Neuron (in vitro differentiated cells): Measurements from ENCODE around the gene GJD2.

Experiments
- H2AFZ ChIP-seq: one replicate; pipeline ENCODE4 v1.6.1; 2013; ENCODE audit warnings: low read depth, mild to moderate bottlenecking, inconsistent platforms, low read length, moderate library complexity
- H3K27me3 ChIP-seq: one replicate; pipeline ENCODE4 v1.6.1; 2013; ENCODE audit warnings: low read length; ENCODE audit not compliant: insufficient read depth
- H3K36me3 ChIP-seq: one replicate; pipeline ENCODE4 v1.6.1; 2013; ENCODE audit warnings: low read length; ENCODE audit not compliant: insufficient read depth
- H3K4me1 ChIP-seq: one replicate; pipeline ENCODE4 v1.6.1; 2013; ENCODE audit warnings: low read length; ENCODE audit not compliant: insufficient read depth
- H3K4me3 ChIP-seq: 2 replicates; pipeline ENCODE4 v1.5.1; 2013; ENCODE audit warnings: mild to moderate bottlenecking, low read length, moderate library complexity
- H3K9me3 ChIP-seq: one replicate; pipeline ENCODE4 v1.6.1; 2013; ENCODE audit warnings: low read length

The GJD2 gene

DNA sequence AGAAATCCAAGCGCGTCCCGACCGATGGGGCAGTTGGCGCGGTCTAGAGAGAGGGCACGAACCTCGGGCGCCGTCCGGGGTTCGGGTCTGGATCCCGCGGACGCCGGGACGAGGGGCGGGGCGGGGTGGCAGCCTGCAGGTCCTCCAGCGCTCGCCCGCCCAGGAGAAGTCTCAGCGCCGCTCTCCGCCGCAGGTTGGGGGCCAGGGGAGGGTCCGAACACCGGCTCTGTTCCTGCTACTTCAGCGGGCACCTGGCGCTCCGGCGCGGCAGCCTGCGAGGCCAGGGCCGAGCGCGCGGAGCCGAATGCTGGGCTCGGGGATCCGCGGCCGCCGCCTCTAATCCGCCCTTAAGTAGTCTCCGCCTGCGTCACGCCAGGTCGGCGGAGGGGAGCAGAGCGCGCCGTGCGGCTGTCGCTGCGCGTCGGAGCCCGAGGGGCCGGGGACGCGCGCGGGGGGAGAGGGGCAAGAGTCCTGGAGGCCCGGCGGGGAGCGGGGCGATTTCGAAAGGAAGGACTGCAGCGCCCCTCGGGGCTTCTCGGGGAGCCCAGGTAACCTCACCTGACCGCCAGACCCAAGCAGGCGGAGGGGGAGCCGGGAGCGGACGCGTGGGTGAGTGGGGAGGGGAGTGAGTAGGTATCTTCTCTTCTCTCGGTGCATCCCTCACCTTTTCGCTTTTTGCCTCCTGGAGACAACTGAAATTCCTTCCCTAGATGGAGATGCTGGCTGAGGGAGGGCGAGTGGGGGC is at the start of gene GJD2:
Gene GJD2, minus strand, starts transcription at position 325 of the 745 bp plus-strand sequence. CDS start 510 bp downstream, outside the sequence.
- H3K4me3 ChIP-seq, result peak within 1 kb of the TSS; percentile 25
- H2AFZ ChIP-seq, result peak within 1 kb of the TSS; percentile 70
- H3K9me3 ChIP-seq, result no peaks in the 10 kb centered on the region
- peaks cover 57% of the 10 kb centered on the region for H3K27me3 ChIP-seq
- H3K4me1 ChIP-seq, result peaks cover 7% of the 10 kb centered on the region
- no peaks in the 10 kb centered on the region for H3K36me3 ChIP-seq

DNA sequence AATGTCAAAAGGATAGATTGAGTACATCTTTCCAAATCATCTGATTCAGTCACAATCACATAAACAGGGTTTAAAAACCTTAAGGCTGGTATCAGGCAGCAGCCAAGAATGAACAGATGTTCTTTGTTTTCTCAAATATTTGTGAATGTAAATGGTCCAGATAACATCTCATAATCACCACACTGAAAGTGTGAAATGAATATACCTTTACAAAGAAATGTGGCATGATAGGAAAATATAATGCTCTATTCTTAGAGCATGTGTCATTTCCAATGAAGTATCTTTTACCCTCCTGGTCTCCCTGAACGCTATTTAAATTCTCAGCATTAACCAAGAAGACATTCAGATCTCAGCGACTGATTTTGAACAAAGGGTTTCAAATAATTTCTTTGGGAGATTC is 49.3 kb upstream of the GJD2 start:
- Histone ChIP-seq H3K27me3 (peaks cover 3% of the 10 kb centered on the region), H2AFZ (no peak overlapping the region), H3K9me3 (no peaks in the 10 kb centered on the region), H3K4me1 (no peaks in the 10 kb centered on the region), H3K36me3 (no peaks in the 10 kb centered on the region), H3K4me3 (no peak overlapping the region)

DNA sequence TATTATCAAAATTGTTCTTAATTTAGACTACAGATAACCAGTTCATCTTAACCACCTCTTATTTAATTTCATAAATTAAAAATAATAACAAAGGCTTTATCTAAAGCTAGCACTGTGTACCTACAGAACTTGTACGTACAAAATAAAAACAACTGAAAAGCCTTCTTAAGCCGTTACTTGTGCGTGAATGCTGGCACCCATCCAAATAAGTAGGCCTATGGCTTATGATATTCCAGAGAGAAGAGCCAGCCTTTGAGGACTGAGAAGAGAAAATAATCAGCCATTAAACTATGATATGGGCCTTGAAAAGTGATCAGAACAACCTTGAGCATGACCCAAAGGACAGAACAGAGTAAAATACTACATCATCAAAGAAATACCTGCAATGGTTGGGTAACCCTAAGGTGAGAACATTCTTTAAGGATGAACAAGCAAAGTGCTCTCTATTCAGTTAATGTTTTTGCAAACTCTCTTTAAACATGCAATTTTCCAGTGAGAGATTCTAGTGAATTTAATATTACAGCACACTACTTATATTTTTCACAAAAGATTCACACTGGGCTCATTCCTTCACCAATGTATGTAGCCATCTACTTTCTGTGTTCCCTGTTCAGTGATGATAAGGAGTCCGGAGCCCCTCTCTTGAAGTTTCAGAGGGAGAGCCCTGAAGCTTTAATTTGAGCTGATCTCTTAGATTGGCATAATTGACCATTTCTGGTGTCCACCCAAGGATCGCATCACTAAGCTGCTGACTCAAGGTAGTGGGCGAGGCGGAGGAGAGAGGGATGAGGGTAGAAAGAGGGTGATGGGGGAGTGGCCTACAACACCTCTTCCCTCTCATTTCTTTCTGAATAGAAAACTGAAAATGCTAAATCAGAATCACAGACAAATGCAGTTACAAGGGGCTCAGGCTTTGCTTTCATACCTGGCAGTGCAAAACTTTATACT is 48.3 kb upstream of the GJD2 start:
- H3K4me1 ChIP-seq, result no peaks in the 10 kb centered on the region
- H2AFZ ChIP-seq, result no peak overlapping the region
- H3K9me3 ChIP-seq, result no peaks in the 10 kb centered on the region
- no peaks in the 10 kb centered on the region for H3K36me3 ChIP-seq
- no peak overlapping the region for H3K4me3 ChIP-seq
- H3K27me3 ChIP-seq, result peaks cover 3% of the 10 kb centered on the region

DNA sequence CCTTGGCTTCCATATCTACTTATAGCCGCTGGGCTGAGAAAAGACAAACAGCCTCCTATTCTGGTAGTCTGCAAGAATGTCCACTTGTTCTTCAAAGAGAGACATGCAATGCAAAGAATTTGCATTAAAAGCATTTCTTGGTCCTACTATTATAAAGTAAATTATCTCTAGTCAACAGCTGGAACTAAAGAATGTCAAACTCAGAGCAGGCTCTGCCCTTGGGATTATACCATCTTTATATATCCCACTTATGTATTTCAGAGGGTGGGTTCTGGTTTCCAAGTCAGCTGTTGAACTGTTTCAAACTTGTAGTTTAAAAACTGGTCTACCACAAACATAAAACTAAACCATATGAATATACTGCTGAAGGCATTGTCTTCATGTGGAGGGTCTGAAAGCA is 47.6 kb upstream of the GJD2 start:
- Histone ChIP-seq H3K9me3 (no peaks in the 10 kb centered on the region), H3K4me1 (no peaks in the 10 kb centered on the region), H3K36me3 (no peaks in the 10 kb centered on the region), H3K4me3 (no peak overlapping the region), H3K27me3 (peaks cover 9% of the 10 kb centered on the region), H2AFZ (no peak overlapping the region)

DNA sequence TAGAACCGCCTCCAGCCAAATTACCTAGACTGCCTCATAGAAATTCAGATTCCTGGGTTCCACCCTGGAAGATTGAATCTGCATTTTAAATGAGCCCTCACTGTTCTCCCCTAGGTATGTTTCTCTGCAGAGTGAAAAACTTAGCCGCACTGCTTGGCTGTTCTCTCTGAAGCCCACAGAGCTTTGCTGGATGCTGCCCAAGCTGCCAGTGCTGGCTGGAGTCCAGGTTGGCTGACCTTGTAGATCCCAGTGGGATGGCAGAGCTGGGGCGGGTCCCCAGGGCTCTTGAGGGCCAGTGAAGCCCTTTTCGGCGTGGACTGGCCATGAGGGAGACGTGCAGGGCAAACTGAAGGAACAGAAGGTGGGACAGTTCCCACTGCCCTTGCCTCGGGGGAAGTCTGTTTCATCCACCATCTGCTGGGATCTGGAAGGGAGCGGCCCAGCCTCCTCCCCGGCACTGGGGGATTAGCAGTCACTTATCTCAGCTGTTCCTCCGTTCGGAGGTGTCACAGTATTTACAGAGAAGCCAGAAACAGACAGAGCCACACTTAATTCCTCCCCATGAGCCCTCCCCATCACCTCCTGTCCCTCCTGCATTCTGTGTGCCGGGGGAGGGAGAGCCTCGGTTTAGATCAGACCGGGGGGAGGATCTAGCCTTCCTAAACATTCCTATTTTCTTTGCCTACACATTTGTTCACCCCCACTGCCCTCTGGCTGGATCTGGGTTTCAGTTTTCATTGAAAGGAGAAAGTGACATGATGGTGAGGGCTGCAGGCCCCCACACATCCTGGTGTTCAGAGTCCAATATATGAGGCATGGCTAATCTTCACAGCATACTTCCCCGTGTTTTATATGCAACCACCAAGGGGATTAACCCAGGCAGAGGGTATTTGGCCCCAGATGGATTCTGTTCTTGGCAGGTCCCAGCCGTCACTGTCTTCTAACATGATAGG is 44.6 kb upstream of the GJD2 start:
- no peak overlapping the region for H2AFZ ChIP-seq
- peaks cover 33% of the 10 kb centered on the region for H3K27me3 ChIP-seq
- H3K9me3 ChIP-seq, result no peaks in the 10 kb centered on the region
- peaks cover 3% of the 10 kb centered on the region for H3K4me1 ChIP-seq
- H3K4me3 ChIP-seq, result no peak overlapping the region
- no peaks in the 10 kb centered on the region for H3K36me3 ChIP-seq

DNA sequence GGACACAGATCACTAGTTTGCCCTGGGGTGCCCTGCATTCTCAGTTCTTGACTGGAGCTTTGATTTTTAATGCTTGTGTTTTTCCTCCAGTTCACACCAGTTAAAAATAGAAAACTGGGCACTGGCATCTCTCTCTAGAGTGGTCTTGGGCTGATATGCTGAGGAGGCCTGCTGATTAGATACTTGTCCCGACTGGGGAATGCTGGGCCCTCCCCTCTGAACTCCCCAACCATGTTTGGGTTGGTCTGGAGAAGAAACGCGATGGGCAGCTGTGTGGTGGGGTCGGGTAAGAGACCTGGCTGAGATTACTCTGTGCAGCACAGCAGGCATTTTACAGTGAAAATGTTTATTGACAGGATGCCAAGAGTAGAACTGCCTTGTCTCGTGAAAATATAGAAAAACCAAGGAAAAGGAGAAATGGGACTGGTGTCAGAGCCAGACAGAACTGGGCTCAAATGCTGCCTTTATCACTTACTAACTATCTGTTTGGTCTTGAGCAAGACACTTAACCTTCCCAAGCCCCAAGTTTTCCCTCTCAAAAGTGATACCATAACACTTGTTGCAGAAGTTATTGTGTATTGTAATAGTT is 42.1 kb upstream of the GJD2 start:
- Histone ChIP-seq H3K36me3 (no peaks in the 10 kb centered on the region), H3K4me3 (no peak overlapping the region), H2AFZ (no peak overlapping the region), H3K4me1 (peaks cover 3% of the 10 kb centered on the region), H3K9me3 (no peaks in the 10 kb centered on the region), H3K27me3 (peaks cover 39% of the 10 kb centered on the region)

DNA sequence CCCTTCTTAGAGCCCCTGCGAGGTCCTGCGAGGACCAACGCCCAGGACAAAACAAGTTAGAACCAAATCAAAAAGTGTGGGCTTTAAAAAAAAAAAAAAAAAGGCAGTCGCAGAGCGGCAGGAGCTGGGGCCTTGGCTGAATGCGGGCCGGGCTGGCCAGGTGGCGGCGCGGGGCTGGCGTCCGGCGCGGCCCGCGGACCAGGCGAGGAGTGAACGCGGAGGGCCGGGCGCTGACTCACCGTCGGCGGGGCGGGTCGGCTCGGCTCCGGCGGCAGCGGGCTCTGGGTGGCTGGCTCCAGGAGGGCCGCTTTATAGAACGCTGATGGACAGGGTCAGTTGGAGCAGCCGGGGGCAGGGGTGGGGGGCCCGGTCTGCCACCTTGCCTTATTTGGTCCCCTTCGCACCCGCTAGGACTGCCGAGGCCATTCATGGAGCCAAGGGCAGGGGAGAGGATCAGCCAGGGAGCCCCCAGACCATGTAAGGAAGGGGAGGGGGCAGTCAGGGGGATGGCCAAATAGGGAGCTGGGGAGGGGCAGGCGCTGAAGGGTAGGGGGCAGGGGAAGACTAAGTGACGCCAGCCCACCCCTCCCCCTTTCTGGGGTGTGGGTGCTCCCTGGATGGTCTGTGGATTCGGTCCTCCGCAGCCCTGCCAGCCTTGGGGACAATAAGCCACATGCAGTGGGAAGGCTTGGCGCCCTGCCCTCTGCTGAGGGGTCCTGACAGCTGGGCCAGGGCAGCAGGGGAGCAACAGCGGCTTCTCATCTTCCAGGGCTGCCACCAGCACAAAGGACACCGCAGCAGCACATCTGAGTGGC is 40.7 kb upstream of the GJD2 start, which contains the start of gene ACTC1:
Gene ACTC1, minus strand, starts transcription at position 283 of the 815 bp plus-strand sequence. CDS start 741 bp downstream, outside the sequence.
- H3K9me3 ChIP-seq, result no peaks in the 10 kb centered on the region
- no peak within 1 kb of the TSS for H3K4me3 ChIP-seq
- H3K4me1 ChIP-seq, result peaks cover 3% of the 10 kb centered on the region
- H3K27me3 ChIP-seq, result peaks cover 39% of the 10 kb centered on the region
- H3K36me3 ChIP-seq, result no peaks in the 10 kb centered on the region
- H2AFZ ChIP-seq, result no peak within 1 kb of the TSS

DNA sequence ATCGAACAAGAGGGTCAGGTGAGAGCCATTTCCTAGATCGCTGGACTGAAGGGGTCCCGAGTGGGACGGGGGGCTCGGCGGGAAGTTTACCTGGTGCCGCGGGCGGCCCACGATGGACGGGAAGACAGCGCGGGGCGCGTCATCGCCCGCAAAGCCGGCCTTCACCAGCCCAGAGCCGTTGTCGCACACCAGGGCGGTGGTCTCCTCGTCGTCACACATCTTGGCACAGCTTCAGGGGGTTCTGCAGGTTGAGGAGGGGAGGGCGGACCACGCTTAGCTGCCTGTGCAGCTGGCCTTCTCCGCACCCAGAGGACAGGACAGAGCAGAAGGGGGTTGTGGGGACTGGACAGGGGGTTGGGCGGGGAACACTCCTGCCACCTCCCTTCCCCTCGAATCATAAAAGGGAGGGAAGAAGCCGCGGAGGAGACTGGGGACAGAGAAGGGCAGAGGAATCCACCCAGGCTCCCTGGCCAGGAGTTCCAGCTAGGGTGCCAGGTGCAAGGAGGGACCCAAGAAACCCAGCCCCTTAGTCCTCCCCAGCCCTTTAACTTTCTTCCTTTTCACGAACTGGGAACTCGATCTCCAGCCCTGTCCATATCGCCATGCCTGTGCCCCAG is 39.9 kb upstream of the GJD2 start:
- no peak overlapping the region for H2AFZ ChIP-seq
- H3K4me3 ChIP-seq, result no peak overlapping the region
- peaks cover 3% of the 10 kb centered on the region for H3K4me1 ChIP-seq
- no peaks in the 10 kb centered on the region for H3K9me3 ChIP-seq
- peaks cover 37% of the 10 kb centered on the region for H3K27me3 ChIP-seq
- H3K36me3 ChIP-seq, result no peaks in the 10 kb centered on the region

DNA sequence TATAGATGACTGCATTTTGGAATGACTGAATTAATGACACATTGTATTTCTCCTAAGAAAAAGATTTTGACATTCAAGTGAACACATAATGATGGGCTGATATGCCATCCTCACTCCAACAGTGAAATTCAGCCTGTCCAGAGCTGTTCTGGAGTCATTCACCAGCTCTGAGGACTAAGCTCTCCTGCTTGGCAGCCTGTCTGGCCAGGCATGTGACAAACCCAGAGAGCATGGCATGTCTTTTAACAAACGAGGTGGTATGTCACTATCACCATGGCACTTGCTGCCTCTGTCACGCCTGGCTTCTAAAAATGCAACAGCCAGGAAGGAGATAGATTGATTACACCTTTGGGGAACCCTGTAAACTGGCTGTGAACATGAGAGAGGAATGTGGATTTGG is 39.1 kb upstream of the GJD2 start:
- Histone ChIP-seq H3K4me3 (no peak overlapping the region), H2AFZ (no peak overlapping the region), H3K36me3 (no peaks in the 10 kb centered on the region), H3K4me1 (peaks cover 3% of the 10 kb centered on the region), H3K9me3 (no peaks in the 10 kb centered on the region), H3K27me3 (peaks cover 36% of the 10 kb centered on the region)

DNA sequence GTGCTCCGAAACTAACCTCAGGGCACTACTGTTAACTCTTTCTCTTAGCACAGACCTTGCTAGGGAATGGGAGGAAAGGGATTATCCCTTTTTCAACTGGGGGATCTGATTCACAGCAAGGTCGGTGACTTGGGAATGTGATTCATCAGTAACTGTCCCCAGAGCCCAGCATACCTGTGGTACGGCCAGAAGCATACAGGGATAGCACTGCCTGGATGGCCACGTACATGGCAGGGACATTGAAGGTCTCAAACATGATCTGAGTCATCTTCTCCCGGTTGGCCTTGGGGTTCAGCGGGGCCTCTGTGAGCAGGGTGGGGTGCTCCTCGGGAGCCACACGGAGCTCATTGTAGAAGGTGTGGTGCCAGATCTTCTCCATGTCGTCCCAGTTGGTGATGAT is 38.3 kb upstream of the GJD2 start:
- Histone ChIP-seq H3K27me3 (peaks cover 36% of the 10 kb centered on the region), H2AFZ (no peak overlapping the region), H3K4me3 (no peak overlapping the region), H3K9me3 (no peaks in the 10 kb centered on the region), H3K4me1 (peaks cover 3% of the 10 kb centered on the region), H3K36me3 (no peaks in the 10 kb centered on the region)

DNA sequence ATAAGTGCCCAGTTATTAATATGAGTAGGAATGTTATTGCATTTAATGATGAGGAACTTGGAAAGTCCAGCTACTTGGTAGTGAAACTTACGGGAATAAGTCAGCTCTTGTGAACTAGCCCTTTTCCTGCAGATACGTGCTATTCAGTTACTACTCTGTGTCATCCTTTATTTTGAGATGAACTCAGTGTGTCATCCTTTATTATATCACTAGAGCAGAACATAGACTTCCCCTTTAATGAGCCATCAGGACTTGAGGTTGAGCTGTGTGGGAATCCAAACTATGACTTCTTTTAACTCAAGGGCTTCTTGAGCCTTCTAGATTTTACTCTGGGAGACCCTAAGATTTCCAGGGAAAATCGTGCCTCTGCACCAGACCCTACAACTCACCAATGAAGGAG is 36.9 kb upstream of the GJD2 start:
- H3K36me3 ChIP-seq, result no peaks in the 10 kb centered on the region
- peaks cover 26% of the 10 kb centered on the region for H3K27me3 ChIP-seq
- H3K4me1 ChIP-seq, result peaks cover 3% of the 10 kb centered on the region
- H3K4me3 ChIP-seq, result no peak overlapping the region
- H3K9me3 ChIP-seq, result no peaks in the 10 kb centered on the region
- no peak overlapping the region for H2AFZ ChIP-seq
